ENCODE results near the gene ENGASE.

The ENGASE gene

GRCh38 chr17:79132271-79133064 lies 57.8 kb downstream of the ENGASE start:
- H3F3A ChIP-seq (ENCODE audit: insufficient read depth, low read length), result no peaks in the 10 kb centered on the region
- H3K27me3 ChIP-seq (ENCODE audit: insufficient read depth, low read length), result 0 out of 2 replicates have a peak, but pooled peaks cover 10% of the 10 kb centered on the region
- H3K4me2 ChIP-seq (ENCODE audit: low read length), result no peak overlapping the region
- H3K9me3 ChIP-seq (ENCODE audit: low read length), result no peaks in the 10 kb centered on the region
- no peaks in the 10 kb centered on the region for H3K36me3 ChIP-seq (ENCODE audit: insufficient read depth, low read length)
- H3K79me2 ChIP-seq (ENCODE audit: insufficient read depth, low read length), result no peaks in the 10 kb centered on the region
- H3K27ac ChIP-seq (ENCODE audit: low read depth, low read length, poor library complexity, severe bottlenecking), result no peak overlapping the region
- H3K4me1 ChIP-seq (ENCODE audit: insufficient read depth, low read length, severe bottlenecking), result no peaks in the 10 kb centered on the region
- H4K20me1 ChIP-seq (ENCODE audit: insufficient read depth, low read length), result no peaks in the 10 kb centered on the region
- H3K9me2 ChIP-seq (ENCODE audit: low read depth, low read length), result no peaks in the 10 kb centered on the region
- TF ChIP-seq CTCF (IDR thresholded peaks at IDR 0.05; ENCODE audit: low read length) (no peak), EZH2 (IDR thresholded peaks at IDR 0.05; ENCODE audit: borderline replicate concordance, low read length) (no peak)
- H2AFZ ChIP-seq (ENCODE audit: low read length), result no peak overlapping the region
- no peak overlapping the region for H3K4me3 ChIP-seq (ENCODE audit: low read depth, low read length, poor library complexity, severe bottlenecking)
- no peak overlapping the region for H3K9ac ChIP-seq (ENCODE audit: low read length)

GRCh38 chr17:79133214-79133613 lies 58.6 kb downstream of the ENGASE start:
- Histone ChIP-seq H3K9ac (ENCODE audit: low read length) (no peak overlapping the region), H3K79me2 (ENCODE audit: insufficient read depth, low read length) (no peaks in the 10 kb centered on the region), H3K9me2 (ENCODE audit: low read depth, low read length) (no peaks in the 10 kb centered on the region), H3K4me2 (ENCODE audit: low read length) (no peak overlapping the region), H3F3A (ENCODE audit: insufficient read depth, low read length) (no peaks in the 10 kb centered on the region), H3K27ac (ENCODE audit: low read depth, low read length, poor library complexity, severe bottlenecking) (no peak overlapping the region), H3K4me3 (ENCODE audit: low read depth, low read length, poor library complexity, severe bottlenecking) (no peak overlapping the region), H3K27me3 (ENCODE audit: insufficient read depth, low read length) (0 out of 2 replicates have a peak, but pooled peaks cover 10% of the 10 kb centered on the region), H3K9me3 (ENCODE audit: low read length) (no peaks in the 10 kb centered on the region), H3K4me1 (ENCODE audit: insufficient read depth, low read length, severe bottlenecking) (no peaks in the 10 kb centered on the region), H2AFZ (ENCODE audit: low read length) (no peak overlapping the region), H4K20me1 (ENCODE audit: insufficient read depth, low read length) (no peaks in the 10 kb centered on the region), H3K36me3 (ENCODE audit: insufficient read depth, low read length) (no peaks in the 10 kb centered on the region)
- TF ChIP-seq EZH2 (IDR thresholded peaks at IDR 0.05; ENCODE audit: borderline replicate concordance, low read length) (no peak), CTCF (IDR thresholded peaks at IDR 0.05; ENCODE audit: low read length) (no peak)

GRCh38 chr17:79133985-79134384 lies 59.4 kb downstream of the ENGASE start:
- no peak overlapping the region for H3K9ac ChIP-seq (ENCODE audit: low read length)
- H3K4me2 ChIP-seq (ENCODE audit: low read length), result no peak overlapping the region
- no peak overlapping the region for H3K27ac ChIP-seq (ENCODE audit: low read depth, low read length, poor library complexity, severe bottlenecking)
- no peaks in the 10 kb centered on the region for H3F3A ChIP-seq (ENCODE audit: insufficient read depth, low read length)
- no peaks in the 10 kb centered on the region for H3K4me1 ChIP-seq (ENCODE audit: insufficient read depth, low read length, severe bottlenecking)
- no peak for TF ChIP-seq EZH2 (IDR thresholded peaks at IDR 0.05; ENCODE audit: borderline replicate concordance, low read length)
- no peak for TF ChIP-seq CTCF (IDR thresholded peaks at IDR 0.05; ENCODE audit: low read length)
- H3K9me3 ChIP-seq (ENCODE audit: low read length), result no peaks in the 10 kb centered on the region
- H3K9me2 ChIP-seq (ENCODE audit: low read depth, low read length), result no peaks in the 10 kb centered on the region
- H3K27me3 ChIP-seq (ENCODE audit: insufficient read depth, low read length), result 0 out of 2 replicates have a peak, but pooled peaks cover 10% of the 10 kb centered on the region
- H2AFZ ChIP-seq (ENCODE audit: low read length), result no peak overlapping the region
- no peak overlapping the region for H3K4me3 ChIP-seq (ENCODE audit: low read depth, low read length, poor library complexity, severe bottlenecking)
- H4K20me1 ChIP-seq (ENCODE audit: insufficient read depth, low read length), result no peaks in the 10 kb centered on the region
- no peaks in the 10 kb centered on the region for H3K79me2 ChIP-seq (ENCODE audit: insufficient read depth, low read length)
- no peaks in the 10 kb centered on the region for H3K36me3 ChIP-seq (ENCODE audit: insufficient read depth, low read length)

Data from OCI-LY1 (cell line).